Right lobe of liver (tissue), 6 donors: Measurements from ENCODE around the gene WDFY4. TPM values are rescaled to one million over a fixed set of nuclear protein-coding genes. Genes with fewer than 3 reads are reported as not detected.
A peak's percentile ranks its signal among the peaks of the same experiment; 100 is the strongest.

Experiments used
- ATAC-seq, 4 donors: fragments of 200-7000 bp; cut with Tn5 transposase; one replicate each; pipeline ENCODE4 v1.9.1; 2020; ENCODE audit warnings: mild to moderate bottlenecking in 4 of 4, moderate library complexity in 4 of 4
- DNase-seq, 3 donors: peaks; one replicate each; pipeline ENCODE4 v3.0.0-alpha.2; 2020
- H3K27ac ChIP-seq, 3 donors: fragments of 200-600 bp; one replicate each; pipeline ENCODE4 v1.8.0; 2022
- H3K27me3 ChIP-seq, 2 donors: fragments of 200-600 bp; one replicate each; pipeline ENCODE4 v1.8.0; 2022
- H3K36me3 ChIP-seq, 4 donors: fragments of 200-600 bp; sonication (generic) in 1 of 4; one replicate each; pipeline versions ENCODE4 v1.5.1 to v1.8.0; 2017 to 2022; ENCODE audit warnings: control low read depth in 1 of 4
- H3K4me1 ChIP-seq, 4 donors: fragments of 200-600 bp; sonication (generic) in 1 of 4; one replicate each; pipeline versions ENCODE4 v1.5.1 to v1.8.0; 2017 to 2022; ENCODE audit warnings: control low read depth in 1 of 4
- H3K4me3 ChIP-seq, 3 donors: fragments of 200-600 bp; one replicate each; pipeline ENCODE4 v1.8.0; 2022
- H3K9me3 ChIP-seq, 4 donors: fragments of 200-600 bp; sonication (generic) in 1 of 4; one replicate each; pipeline versions ENCODE4 v1.5.1 to v1.8.0; 2017 to 2022; ENCODE audit warnings: control low read depth in 1 of 4
- CTCF ChIP-seq, 4 donors: fragments of 200-600 bp in 3 of 4; fragments of 450-650 bp in 1 of 4; IDR thresholded peaks; one replicate each; pipeline versions ENCODE4 v1.5.1 to v1.8.0; 2016 to 2022; ENCODE audit warnings: antibody characterized with exemption in 4 of 4, mild to moderate bottlenecking in 2 of 4
- POLR2A ChIP-seq: fragments of 450-650 bp; IDR thresholded peaks from one replicate; pipeline ENCODE4 v1.6.1; 2017; ENCODE audit warnings: antibody characterized with exemption, mild to moderate bottlenecking
- WGBS: methylation state at CpG from one replicate; pipeline ENCODE4 v1.1.6; 2018; ENCODE audit warnings: low coverage, low lambda C conversion rate; ENCODE audit not compliant: insufficient coverage; ENCODE audit errors: missing lambda C conversion rate; 5-methylcytosine and 5-hydroxymethylcytosine counted together
- intact Hi-C, 2 donors: fragments of 100-400 bp; cut with DNase I; formaldehyde crosslinking; loops; one replicate each; pipeline versions ENCODE4 v1.11.2 to v1.14.1; 2022
- long read RNA-seq: library from polyadenylated mRNA; unstranded; transcript quantifications from one replicate; pipeline ENCODE4 v2.0.0, GENCODE V29; 2019
- total RNA-seq, 6 experiments: library from RNA; depleted of rRNA in 2 of 6; stranded (reverse); fragments of >200 nt in 2 of 6; fragmentation: NEBNext Ultra II Directional in 3 of 6; extraction: Animal tissue kit (Norgen Biotek cat#: 25700) in 3 of 6; gene quantifications; one replicate each; pipeline versions ENCODE4 v1.1.0 to v1.2.4, GENCODE V29; 2016 to 2023
- donor health status: DM: no; HTN: yes; CAD: no.
- donor health status: DM: no; HTN: no; CAD: no.
- donor health status: DM: no; HTN: no; CAD: no.
- donor health status: DM: no; HTN: yes; CAD: no.
- donor health status: DM: no; HTN: yes; CAD: no.

Gene WDFY4
- total RNA-seq = 1 to 10 TPM; 1.4 to 4.1 (median 1.9) TPM
- long read RNA-seq = 0 reads

- Histone ChIP-seq H3K27ac (peak within 1 kb of the TSS in 1 of 3 donors; percentile 54), H3K9me3 (no peaks in the 10 kb centered on the region), H3K4me3 (peak within 1 kb of the TSS in 1 of 3 donors; percentile 10), H3K27me3 (no peaks in the 10 kb centered on the region), H3K36me3 (no peaks in the 10 kb centered on the region), H3K4me1 (no peaks in the 10 kb centered on the region)
- intact Hi-C loops = no loop called here
- ATAC-seq (peak; percentile 62 to 83 (median 72)), DNase-seq (peak in 1 of 3 donors; percentile 36)
- WGBS = 54% methylated on average over 10 of the region's 23 CpGs
- TF ChIP-seq POLR2A = no peak
- no peak for TF ChIP-seq CTCF (IDR thresholded peaks at IDR 0.05)
These were observed at the start of gene WDFY4 for GRCh38 chr10:48684792-48685623. WDFY4 (plus strand) TSS chr10:48684873; CDS start chr10:48709733, 24,860 bp downstream.

GRCh38 chr10:48634984-48635557, 49.6 kb upstream of the WDFY4 start:
- H3K9me3 ChIP-seq = no peaks in the 10 kb centered on the region
- H3K4me3 ChIP-seq = no peak overlapping the region
- H3K4me1 ChIP-seq = no peaks in the 10 kb centered on the region
- TF ChIP-seq POLR2A = no peak
- TF ChIP-seq CTCF (IDR thresholded peaks at IDR 0.05) = no peak
- intact Hi-C loops = no loop called here
- H3K36me3 ChIP-seq = no peaks in the 10 kb centered on the region
- no peak for DNase-seq
- ATAC-seq = no peak
- 42% methylated on average over 4 of the region's 8 CpGs for WGBS
- H3K27me3 ChIP-seq = no peaks in the 10 kb centered on the region
- H3K27ac ChIP-seq = no peak overlapping the region

GRCh38 chr10:48636231-48636630, 48.4 kb upstream of the WDFY4 start:
- 11% methylated on average over 1 of the region's 3 CpGs for WGBS

GRCh38 chr10:48636901-48637300, 47.8 kb upstream of the WDFY4 start:
- intact Hi-C loops = no loop called here
- DNase-seq = no peak
- Histone ChIP-seq H3K9me3 (no peaks in the 10 kb centered on the region), H3K4me1 (no peaks in the 10 kb centered on the region), H3K36me3 (no peaks in the 10 kb centered on the region), H3K27me3 (no peaks in the 10 kb centered on the region), H3K27ac (no peak overlapping the region), H3K4me3 (no peak overlapping the region)
- 63% methylated on average over 3 of the region's 3 CpGs for WGBS
- ATAC-seq = no peak
- no peak for TF ChIP-seq POLR2A
- no peak for TF ChIP-seq CTCF (IDR thresholded peaks at IDR 0.05)

More at GRCh38 chr10:48636231-48636630, 48.4 kb upstream of the WDFY4 start:
- no peaks in the 10 kb centered on the region for H3K4me1 ChIP-seq
- no peak for ATAC-seq
- no peaks in the 10 kb centered on the region for H3K27me3 ChIP-seq
- intact Hi-C loops = no loop called here
- no peak overlapping the region for H3K27ac ChIP-seq
- H3K9me3 ChIP-seq = no peaks in the 10 kb centered on the region
- H3K36me3 ChIP-seq = no peaks in the 10 kb centered on the region
- no peak overlapping the region for H3K4me3 ChIP-seq
- no peak for TF ChIP-seq POLR2A
- no peak for DNase-seq

GRCh38 chr10:48638158-48638557, 46.5 kb upstream of the WDFY4 start:
- Histone ChIP-seq H3K4me1 (no peaks in the 10 kb centered on the region), H3K36me3 (no peaks in the 10 kb centered on the region), H3K4me3 (no peak overlapping the region), H3K27me3 (no peaks in the 10 kb centered on the region), H3K27ac (no peak overlapping the region), H3K9me3 (no peaks in the 10 kb centered on the region)
- no peak for ATAC-seq
- no peak for DNase-seq
- TF ChIP-seq CTCF (IDR thresholded peaks at IDR 0.05) = no peak
- no peak for TF ChIP-seq POLR2A
- intact Hi-C loops = no loop called here
- 60% methylated on average over 4 of the region's 4 CpGs for WGBS
